Mesenteric fat pad (tissue), 1 donor: ENCODE measurements around the gene GCK. TPM values are rescaled to one million over a fixed set of nuclear protein-coding genes. Genes with fewer than 3 reads are reported as not detected.
"Not testable (repeated sequence)": the region's sequence is repeated elsewhere in the genome, so short reads cannot be mapped to it uniquely, and the experiment has no call there.

Experiments
- DNase-seq: peaks from one replicate; pipeline ENCODE4 v3.0.0-alpha.2; 2020; ENCODE audit warnings: low spot score
- total RNA-seq: library from RNA; stranded (reverse); fragmentation: NEBNext Ultra II Directional; extraction: Animal tissue kit (Norgen Biotek cat#: 25700); gene quantifications from one replicate; pipeline ENCODE4 v1.2.1, GENCODE V29; 2021
- donor health status: DM: yes; HTN: yes; CAD: no.

GCK gene
- total RNA-seq, 1 donor from 2014 or later: 0.48 TPM

DNA sequence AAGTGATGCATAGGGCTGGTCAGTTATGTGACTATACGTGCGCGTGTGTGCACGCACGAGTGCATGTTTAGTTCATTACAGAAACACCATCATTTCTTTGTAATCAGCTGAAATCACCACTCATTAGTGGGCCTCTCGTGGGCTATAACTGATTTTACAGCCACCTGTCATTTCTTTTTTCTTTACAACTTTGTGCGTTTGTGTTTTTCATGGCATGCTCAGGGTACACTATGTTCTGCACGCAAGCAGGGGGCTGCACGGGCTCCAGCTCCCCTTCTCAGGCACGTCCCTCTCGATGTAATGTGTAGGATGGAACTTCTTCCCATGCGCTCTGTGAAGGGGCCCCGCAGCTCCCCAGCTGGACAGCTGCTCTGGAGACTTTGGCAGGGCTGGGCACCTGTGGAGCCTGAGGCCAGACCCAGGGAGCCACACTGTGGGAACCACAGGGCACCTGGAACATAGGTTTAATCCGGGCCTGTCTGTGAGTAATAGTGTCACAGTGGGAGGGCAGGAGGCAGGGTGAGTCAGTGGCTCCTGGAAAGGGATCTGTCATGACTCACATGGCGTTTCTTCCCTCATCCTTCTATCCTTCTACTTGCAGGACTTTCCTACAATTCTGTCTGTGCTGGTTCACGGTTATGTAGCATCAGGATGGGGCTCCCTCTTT, 4.9 kb downstream of the GCK start:
- DNase-seq: peak; percentile 77

GRCh38 chr7:44183386-44183785, 5.9 kb downstream of the GCK start:
- no peak for DNase-seq

- DNase-seq: peak; percentile 26
These were observed 6.4 kb downstream of the GCK start for GRCh38 chr7:44182827-44183226.

- DNase-seq: no peak
These were observed 8.6 kb downstream of the GCK start for GRCh38 chr7:44180631-44181030.

- peak; percentile 68 for DNase-seq
These were observed 11.6 kb downstream of the GCK start for GRCh38 chr7:44177570-44178131.

- peak; percentile 82 for DNase-seq
These were observed 12.8 kb downstream of the GCK start for GRCh38 chr7:44176486-44176885.

DNA sequence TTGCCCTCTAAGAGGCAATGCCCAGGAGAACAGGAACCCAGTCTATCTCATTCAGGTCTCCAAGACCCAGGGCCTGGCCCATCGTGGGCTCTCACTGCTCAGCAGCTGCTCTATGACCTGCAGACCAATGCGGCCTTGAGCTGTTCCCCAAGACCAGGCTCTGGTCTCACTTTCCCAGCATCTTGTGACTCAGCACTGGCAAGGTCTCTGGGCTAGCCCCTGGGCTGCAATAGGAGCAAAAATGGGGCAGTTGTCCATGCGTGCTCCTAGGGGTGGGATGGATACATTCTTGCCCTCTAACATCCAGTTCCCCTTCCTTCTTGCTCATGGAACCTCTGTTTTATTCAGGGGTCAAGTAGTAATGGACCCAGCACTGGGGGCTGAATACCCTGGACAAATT, 13.5 kb downstream of the GCK start:
- peak; percentile 53 for DNase-seq

- not testable (repeated sequence) for DNase-seq
These were observed 14.6 kb downstream of the GCK start for GRCh38 chr7:44174694-44174948.

- peak; percentile 45 for DNase-seq
These were observed 15.1 kb downstream of the GCK start for GRCh38 chr7:44173911-44174693.

DNA sequence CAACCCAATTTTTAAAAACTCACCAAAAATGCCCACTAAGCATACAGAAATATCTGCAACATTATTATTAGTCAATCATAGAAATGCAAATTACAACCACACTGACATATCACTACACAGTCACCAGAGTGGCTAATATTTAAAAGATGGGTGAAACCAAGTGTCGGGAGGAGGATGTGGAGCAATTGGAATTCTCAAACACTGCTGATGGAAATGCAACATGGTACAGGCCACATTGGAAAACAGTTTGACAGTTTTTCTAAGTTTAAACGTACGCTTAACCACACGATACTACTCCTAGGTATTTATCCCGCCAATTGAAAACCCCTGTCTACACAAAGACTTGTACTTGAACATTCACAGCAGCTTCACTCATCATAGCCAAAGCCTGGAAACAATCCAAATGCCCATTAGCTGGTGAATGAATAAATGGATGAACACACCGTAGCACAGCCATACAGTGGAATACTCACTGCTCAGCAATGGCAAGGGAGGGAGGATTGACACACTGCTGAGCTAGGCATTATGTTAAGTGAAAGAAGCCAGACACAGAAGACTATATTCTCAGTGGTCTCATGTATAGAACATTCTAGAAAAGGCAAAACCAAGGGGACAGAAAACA, 16.3 kb downstream of the GCK start:
- DNase-seq: peak; percentile 1

DNA sequence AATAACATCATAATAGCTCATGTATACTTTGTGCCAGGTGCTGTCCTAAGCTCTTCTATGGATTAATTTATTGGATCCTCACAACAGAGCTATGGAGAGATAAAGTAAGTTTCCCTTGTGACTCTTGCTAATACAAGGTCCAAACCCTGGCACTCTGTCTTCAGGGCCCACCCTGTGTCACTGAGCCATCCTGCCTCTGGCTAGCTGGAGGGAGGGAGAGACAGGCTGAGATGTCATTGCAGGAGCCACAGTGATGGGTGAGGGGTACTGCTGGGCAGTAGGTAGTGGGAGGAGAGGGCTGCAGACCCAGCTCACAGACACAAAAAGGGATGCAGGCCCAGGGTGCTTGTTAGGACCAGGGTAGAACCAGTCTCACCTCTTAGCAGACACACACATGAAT, 16.9 kb downstream of the GCK start:
- peak; percentile 39 for DNase-seq

DNA sequence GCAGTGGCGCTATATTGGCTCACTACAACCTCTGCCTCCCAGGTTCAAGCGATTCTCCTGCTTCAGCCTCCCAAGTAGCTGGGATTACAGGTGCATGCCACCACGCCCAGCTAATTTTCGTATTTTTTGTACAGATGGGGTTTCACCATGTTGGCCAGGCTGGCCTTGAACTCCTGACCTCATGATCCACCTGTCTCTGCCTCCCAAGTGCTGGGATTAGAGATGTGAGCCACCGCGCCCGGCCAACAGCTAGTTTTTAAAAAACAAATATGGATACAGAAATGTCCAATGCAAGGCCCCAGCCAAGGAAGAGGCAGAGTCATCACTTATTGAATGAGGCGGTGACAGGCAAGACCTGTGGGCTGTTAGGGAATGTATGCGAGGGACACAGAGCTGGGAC, 17.3 kb downstream of the GCK start:
- peak; percentile 18 for DNase-seq

DNA sequence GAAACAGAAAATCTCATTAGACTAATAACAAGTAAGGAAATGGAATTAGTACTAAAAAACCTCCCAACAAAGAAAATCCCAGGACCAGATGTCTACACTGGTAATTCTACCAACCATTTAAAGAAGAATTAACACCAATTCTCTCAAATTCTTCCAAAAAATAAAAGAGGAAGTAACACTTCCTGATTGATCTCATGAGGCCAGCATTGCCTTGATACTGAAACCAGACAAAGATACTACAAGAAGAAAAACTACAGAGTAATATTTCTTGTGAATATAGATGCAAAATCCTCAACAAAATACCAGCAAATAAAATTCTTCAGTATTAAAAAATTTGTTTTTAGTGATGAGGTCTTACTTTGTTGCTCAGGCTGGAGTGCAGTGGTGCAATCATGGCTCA, 21.3 kb downstream of the GCK start:
- no peak for DNase-seq

GRCh38 chr7:44163591-44163990, 25.6 kb downstream of the GCK start:
- no peak for DNase-seq

- DNase-seq: no peak
These were observed 26.3 kb downstream of the GCK start for GRCh38 chr7:44162785-44163395.

- DNase-seq: peak; percentile 71
These were observed 27.1 kb downstream of the GCK start for GRCh38 chr7:44162179-44162578.

DNA sequence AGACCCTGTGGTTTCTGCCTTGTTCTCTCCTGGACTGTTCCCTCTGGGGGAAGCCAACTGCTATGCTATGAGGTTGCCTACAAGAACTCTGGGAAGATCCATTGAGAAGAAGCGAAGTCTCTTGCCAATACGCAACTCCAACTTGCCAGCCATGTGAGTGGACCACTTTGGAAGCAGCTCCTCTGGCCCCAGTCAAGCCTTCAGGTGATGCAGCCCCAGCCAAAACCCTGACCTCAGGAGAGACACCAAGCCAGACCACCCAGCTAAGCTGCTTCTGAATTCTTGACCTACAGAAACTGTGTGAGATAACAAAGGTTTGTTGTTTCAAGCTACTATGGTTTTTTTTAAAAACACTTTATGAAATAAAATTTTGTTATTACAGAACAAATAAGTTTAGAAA, 27.9 kb downstream of the GCK start:
- peak; percentile 72 for DNase-seq

GRCh38 chr7:44159824-44160630, 29.2 kb downstream of the GCK start:
- DNase-seq: peak; percentile 81

DNA sequence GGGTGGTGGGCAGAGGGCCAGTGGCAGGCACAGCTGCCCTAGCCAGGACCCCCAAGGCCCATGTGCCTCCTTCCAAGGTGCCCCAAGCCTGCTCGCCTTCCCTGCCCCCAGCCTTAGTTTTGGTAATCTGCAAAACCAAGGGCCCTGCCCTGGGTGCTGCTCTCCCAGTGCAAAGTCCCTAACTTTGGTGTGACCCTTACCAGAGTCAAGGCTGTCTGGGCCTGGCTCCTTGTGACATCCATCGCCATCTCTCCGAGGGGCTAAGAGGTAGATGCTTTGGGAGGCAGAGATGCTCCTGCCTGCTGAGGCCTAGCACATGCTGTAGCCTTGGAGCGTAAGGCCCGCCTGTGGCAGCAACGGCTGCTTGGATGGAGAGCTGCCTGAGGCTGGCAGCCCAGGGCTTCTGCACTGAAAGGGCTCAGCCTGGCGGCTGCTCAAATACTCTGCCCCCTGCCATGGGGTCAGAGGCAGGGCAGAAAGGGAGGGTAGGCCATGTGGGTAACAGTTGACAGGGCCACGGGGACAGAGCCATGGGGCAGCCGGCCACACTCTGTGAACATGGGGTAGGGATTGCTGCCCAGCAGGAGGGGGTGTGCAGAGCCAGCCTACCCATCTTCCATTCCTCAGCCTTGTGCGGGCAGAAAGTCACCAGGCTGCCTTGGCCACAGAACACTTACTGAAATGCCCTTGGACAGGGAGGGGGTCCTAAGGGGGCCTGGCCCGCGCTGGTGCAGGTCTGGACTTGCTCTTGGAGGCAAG, 30.2 kb downstream of the GCK start:
- DNase-seq: peak; percentile 74
